ENCODE measurements around the gene SLC6A13. TPM values are rescaled to one million over a fixed set of nuclear protein-coding genes. Genes with fewer than 3 reads are reported as not detected.
A peak's percentile ranks its signal among the peaks of the same experiment; 100 is the strongest.
"Not testable (repeated sequence)": the region's sequence is repeated elsewhere in the genome, so short reads cannot be mapped to it uniquely, and the experiment has no call there.

Gene SLC6A13
- polyA plus RNA-seq, 2 of the 4 experiments (the other 2 are of a cell fraction) = 0.43 to 0.49 TPM

DNA sequence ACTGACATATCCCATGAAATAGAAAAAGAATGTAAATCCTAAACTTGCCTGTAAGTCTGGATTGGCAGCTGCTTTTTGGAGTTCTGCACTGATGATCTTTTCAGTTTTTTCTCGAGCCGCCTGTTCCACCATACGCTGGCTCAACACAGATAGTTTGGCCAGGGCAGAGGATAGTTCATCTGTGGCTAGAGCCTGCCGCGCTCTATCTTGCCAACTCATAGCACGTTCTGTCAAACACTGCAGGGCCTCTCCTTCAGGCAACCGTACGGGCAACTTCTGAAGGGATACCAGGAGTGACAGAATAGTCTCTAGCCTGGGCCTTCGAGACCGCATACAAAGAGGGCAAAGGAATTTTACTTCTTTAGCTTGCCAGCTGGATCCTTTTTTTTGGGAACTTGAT, 44.8 kb upstream of the SLC6A13 start:
- POLR2A ChIA-PET = no interaction called here
- FAIRE-seq (no peak), DNase-seq (ENCODE audit: low read depth in 1 of 2, low spot score in 1 of 2) (no peak), ATAC-seq (no peak)
- 96% methylated on average over 10 of the region's 10 CpGs for WGBS (ENCODE audit: missing lambda C conversion rate)
- H3K4me2 ChIP-seq = no peak overlapping the region
- TF ChIP-seq JUN (IDR thresholded peaks at IDR 0.05) = no peak
- no peak for TF ChIP-seq FOXS1 (CRISPR knock-in tag; IDR thresholded peaks at IDR 0.05)
- no peak for TF ChIP-seq HOXB13 (CRISPR knock-in tag; IDR thresholded peaks at IDR 0.05; ENCODE audit: low read depth)
- TF ChIP-seq SREBF2 (IDR thresholded peaks at IDR 0.05) = no peak
- no peak for TF ChIP-seq RCOR1 (IDR thresholded peaks at IDR 0.05; ENCODE audit: low read depth, low read length)
- TF ChIP-seq BCL3 (IDR thresholded peaks at IDR 0.05) = no peak
- no peak for TF ChIP-seq ESRRA (IDR thresholded peaks at IDR 0.05; ENCODE audit: borderline replicate concordance, low read length)
- TF ChIP-seq BHLHE40 (IDR thresholded peaks at IDR 0.05; ENCODE audit: low read depth, low read length) = no peak
- TF ChIP-seq EHMT2 (IDR thresholded peaks at IDR 0.05; ENCODE audit: low read depth) = no peak
- TF ChIP-seq FOSB (CRISPR knock-in tag; IDR thresholded peaks at IDR 0.05) = no peak
- TF ChIP-seq ZC3H11A (IDR thresholded peaks at IDR 0.05) = no peak
- no peak for TF ChIP-seq ELK1 (IDR thresholded peaks at IDR 0.05; ENCODE audit: low read depth, low read length)
- TF ChIP-seq TFCP2L1 (CRISPR knock-in tag; IDR thresholded peaks at IDR 0.05) = no peak
- no peak for TF ChIP-seq SMC3 (IDR thresholded peaks at IDR 0.05)
- TF ChIP-seq MAFK (IDR thresholded peaks at IDR 0.05; ENCODE audit: partially characterized antibody) = no peak
- CTCF ChIA-PET = interaction anchor here (0.7 kb wide), 1 partner anchor 9 kb away, joined by 4 read pairs; no protein-coding TSS in a partner anchor
- H3K4me3 ChIP-seq = no peak overlapping the region
- H3K27ac ChIP-seq = no peak overlapping the region
- peaks cover under 1% of the 10 kb centered on the region; the same call in 1 of the 3 replicates for H3K9me3 ChIP-seq
- no peaks in the 10 kb centered on the region for H3K4me1 ChIP-seq

- no peak for ATAC-seq
- TF ChIP-seq, protein P1, sequence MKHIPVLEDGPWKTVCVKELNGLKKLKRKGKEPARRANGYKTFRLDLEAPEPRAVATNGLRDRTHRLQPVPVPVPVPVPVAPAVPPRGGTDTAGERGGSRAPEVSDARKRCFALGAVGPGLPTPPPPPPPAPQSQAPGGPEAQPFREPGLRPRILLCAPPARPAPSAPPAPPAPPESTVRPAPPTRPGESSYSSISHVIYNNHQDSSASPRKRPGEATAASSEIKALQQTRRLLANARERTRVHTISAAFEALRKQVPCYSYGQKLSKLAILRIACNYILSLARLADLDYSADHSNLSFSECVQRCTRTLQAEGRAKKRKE (CRISPR knock-in tag; IDR thresholded peaks at IDR 0.05; ENCODE audit: low read depth) = no peak
- TF ChIP-seq CBX8 (IDR thresholded peaks at IDR 0.05) (no peak), NFE2L2 (conservative IDR thresholded peaks at IDR 0.05; ENCODE audit: low read length) (no peak), EHMT2 (IDR thresholded peaks at IDR 0.05; ENCODE audit: low read depth) (no peak), ESRRA (IDR thresholded peaks at IDR 0.05; ENCODE audit: borderline replicate concordance, low read length) (no peak), TFCP2L1 (CRISPR knock-in tag; IDR thresholded peaks at IDR 0.05) (no peak), MAFK (IDR thresholded peaks at IDR 0.05; ENCODE audit: partially characterized antibody) (no peak)
- POLR2A ChIA-PET = interaction anchor here (0.7 kb wide), 1 partner anchor 645 kb away, joined by 10 read pairs; the partner anchor contains the start of gene RAD52
- WGBS (ENCODE audit: missing lambda C conversion rate) = 88% methylated on average over 5 of the region's 5 CpGs
- no peak overlapping the region for H3K4me2 ChIP-seq
- FAIRE-seq = peak; percentile 23
- no peak overlapping the region for H3K27ac ChIP-seq
- no peaks in the 10 kb centered on the region for H3K4me1 ChIP-seq
- no peak overlapping the region for H3K4me3 ChIP-seq
- no peak for DNase-seq (ENCODE audit: low read depth in 1 of 2, low spot score in 1 of 2)
- CTCF ChIA-PET = interaction anchor here (1.4 kb wide), 1 partner anchor 49 kb away, joined by 3 read pairs; no protein-coding TSS in a partner anchor
- peaks cover 5% of the 10 kb centered on the region; the same call in 1 of the 3 replicates for H3K9me3 ChIP-seq
Measured at GRCh38 chr12:304805-305204, 42.2 kb upstream of the SLC6A13 start.

GRCh38 chr12:302766-303165, 40.1 kb upstream of the SLC6A13 start:
- H3K27ac ChIP-seq; CTCF ChIA-PET; H3K4me3 ChIP-seq; H3K4me2 ChIP-seq; POLR2A ChIA-PET; DNase-seq (ENCODE audit: low read depth in 1 of 2, low spot score in 1 of 2); ATAC-seq; H3K4me1 ChIP-seq; H3K9me3 ChIP-seq; FAIRE-seq: not testable (repeated sequence)
- 91% methylated on average over 3 of the region's 3 CpGs for WGBS (ENCODE audit: missing lambda C conversion rate)

- H3K27ac ChIP-seq; POLR2A ChIA-PET; DNase-seq (ENCODE audit: low read depth in 1 of 2, low spot score in 1 of 2); H3K4me2 ChIP-seq; H3K4me3 ChIP-seq; H3K9me3 ChIP-seq; CTCF ChIA-PET; FAIRE-seq; ATAC-seq; H3K4me1 ChIP-seq: not testable (repeated sequence)
- WGBS (ENCODE audit: missing lambda C conversion rate) = 89% methylated on average over 1 of the region's 1 CpG
Measured at GRCh38 chr12:300166-300565, 37.5 kb upstream of the SLC6A13 start.

DNA sequence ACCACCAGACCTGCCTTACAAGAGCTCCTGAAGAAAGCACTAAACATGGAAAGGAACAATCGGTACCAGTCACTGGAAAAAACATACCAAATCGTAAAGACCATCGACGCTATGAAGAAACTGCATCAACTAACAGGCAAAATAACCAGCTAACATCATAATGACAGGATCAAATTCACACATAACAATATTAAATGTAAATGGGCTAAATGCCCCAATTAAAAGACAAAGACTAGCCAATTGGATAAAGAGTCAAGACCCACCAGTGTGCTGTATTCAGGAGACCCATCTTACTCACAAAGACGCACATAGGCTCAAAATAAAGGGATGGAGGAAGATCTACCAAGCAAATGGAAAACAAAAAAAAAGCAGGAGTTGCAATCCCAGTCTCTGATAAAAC, 36.9 kb upstream of the SLC6A13 start:
- H3K4me3 ChIP-seq; DNase-seq (ENCODE audit: low read depth in 1 of 2, low spot score in 1 of 2); FAIRE-seq; H3K4me2 ChIP-seq; ATAC-seq; H3K9me3 ChIP-seq; POLR2A ChIA-PET; H3K27ac ChIP-seq; CTCF ChIA-PET; H3K4me1 ChIP-seq: not testable (repeated sequence)
- 93% methylated on average over 5 of the region's 5 CpGs for WGBS (ENCODE audit: missing lambda C conversion rate)

- DNase-seq (ENCODE audit: low read depth in 1 of 2, low spot score in 1 of 2); H3K4me1 ChIP-seq; ATAC-seq; FAIRE-seq; H3K4me2 ChIP-seq; H3K27ac ChIP-seq; H3K9me3 ChIP-seq; H3K4me3 ChIP-seq; POLR2A ChIA-PET; CTCF ChIA-PET: not testable (repeated sequence)
- 94% methylated on average over 8 of the region's 8 CpGs for WGBS (ENCODE audit: missing lambda C conversion rate)
Measured at GRCh38 chr12:298059-298458, 35.4 kb upstream of the SLC6A13 start.
